ENCODE data around the gene RASL10B. TPM values are rescaled to one million over a fixed set of nuclear protein-coding genes. Genes with fewer than 3 reads are reported as not detected.

Gene RASL10B
- total RNA-seq, 2 experiments from 2014 or later, result not detected

GRCh38 chr17:35745246-35745645 lies 13.8 kb downstream of the RASL10B start:
- H3K36me3 ChIP-seq (ENCODE audit: insufficient read depth, low read length), result no peaks in the 10 kb centered on the region
- no peaks in the 10 kb centered on the region for H3K79me2 ChIP-seq (ENCODE audit: insufficient read depth, low read depth, low read length)
- H3K9me3 ChIP-seq (ENCODE audit: low read length), result no peaks in the 10 kb centered on the region
- no peaks in the 10 kb centered on the region for H3K4me1 ChIP-seq (ENCODE audit: insufficient read depth, low read length, poor library complexity, severe bottlenecking)
- intact Hi-C loops (cut with micrococcal nuclease; ENCODE audit: unreplicated experiment), result loop anchor here (5.0 kb wide), 1 partner anchor 203 kb away; no protein-coding TSS in a partner anchor
- no peak for DNase-seq (ENCODE audit: low spot score)
- H3K4me2 ChIP-seq (ENCODE audit: low read length), result no peak overlapping the region
- POLR2A ChIA-PET, result interaction anchor here (0.6 to 1.0 kb wide), 2 partner anchors 19 to 132 kb away, joined by 4 to 6 read pairs; no protein-coding TSS in a partner anchor
- H3K27ac ChIP-seq (ENCODE audit: low read depth, low read length, poor library complexity, severe bottlenecking), result no peak overlapping the region
- TF ChIP-seq CTCF (conservative IDR thresholded peaks at IDR 0.05; ENCODE audit: low read length) (no peak), EZH2phosphoT487 (IDR thresholded peaks at IDR 0.05; ENCODE audit: borderline replicate concordance, low read depth, low read length) (no peak)
- CTCF ChIA-PET (ENCODE audit: unreplicated experiment), result interaction anchor here (0.6 kb wide), 1 partner anchor 138 kb away, joined by 3 read pairs; no protein-coding TSS in a partner anchor
- no peak overlapping the region for H3K4me3 ChIP-seq (ENCODE audit: low read depth, low read length, poor library complexity, severe bottlenecking)
- no TSS peak for BruUV-seq (replicated peaks)
- H2AFZ ChIP-seq (ENCODE audit: low read length), result no peak overlapping the region
- no peaks in the 10 kb centered on the region for H3K9me2 ChIP-seq (ENCODE audit: insufficient read depth, low read length)
- no peaks in the 10 kb centered on the region for H4K20me1 ChIP-seq (ENCODE audit: insufficient read depth, low read length)

GRCh38 chr17:35745749-35746320 lies 14.4 kb downstream of the RASL10B start:
- ChIA-PET CTCF (ENCODE audit: unreplicated experiment) (interaction anchor here (0.6 kb wide), 1 partner anchor 138 kb away, joined by 3 read pairs; no protein-coding TSS in a partner anchor), POLR2A (interaction anchor here (0.6 to 1.0 kb wide), 2 partner anchors 20 to 133 kb away, joined by 4 to 6 read pairs; no protein-coding TSS in a partner anchor)
- H3K4me2 ChIP-seq (ENCODE audit: low read length), result no peak overlapping the region

More at GRCh38 chr17:35745749-35746320, 14.4 kb downstream of the RASL10B start:
- no peak for DNase-seq (ENCODE audit: low spot score)
- BruUV-seq (replicated peaks), result no TSS peak
- Histone ChIP-seq H4K20me1 (ENCODE audit: insufficient read depth, low read length) (no peaks in the 10 kb centered on the region), H3K27ac (ENCODE audit: low read depth, low read length, poor library complexity, severe bottlenecking) (no peak overlapping the region), H3K4me3 (ENCODE audit: low read depth, low read length, poor library complexity, severe bottlenecking) (no peak overlapping the region), H3K4me1 (ENCODE audit: insufficient read depth, low read length, poor library complexity, severe bottlenecking) (no peaks in the 10 kb centered on the region), H2AFZ (ENCODE audit: low read length) (no peak overlapping the region), H3K9me2 (ENCODE audit: insufficient read depth, low read length) (no peaks in the 10 kb centered on the region), H3K36me3 (ENCODE audit: insufficient read depth, low read length) (no peaks in the 10 kb centered on the region), H3K9me3 (ENCODE audit: low read length) (no peaks in the 10 kb centered on the region), H3K79me2 (ENCODE audit: insufficient read depth, low read depth, low read length) (no peaks in the 10 kb centered on the region)
- intact Hi-C loops (cut with micrococcal nuclease; ENCODE audit: unreplicated experiment), result loop anchor here (2.0 to 5.0 kb wide), 2 partner anchors 204 to 433 kb away; no protein-coding TSS in a partner anchor
- TF ChIP-seq EZH2phosphoT487 (IDR thresholded peaks at IDR 0.05; ENCODE audit: borderline replicate concordance, low read depth, low read length) (no peak), CTCF (conservative IDR thresholded peaks at IDR 0.05; ENCODE audit: low read length) (no peak)

Data from OCI-LY7 (cell line).